Glutamatergic neuron (in vitro differentiated cells): ENCODE measurements around the gene ICA1. TPM values are rescaled to one million over a fixed set of nuclear protein-coding genes. Genes with fewer than 3 reads are reported as not detected.
"Not testable (repeated sequence)": the region's sequence is repeated elsewhere in the genome, so short reads cannot be mapped to it uniquely, and the experiment has no call there.

Experiments
- DNase-seq: peaks from one replicate; pipeline ENCODE4 v3.0.0; 2022
- H3K27ac Mint-ChIP-seq: one replicate; pipeline ENCODE4 v1.8.0; 2020; ENCODE audit warnings: mild to moderate bottlenecking, mixed read lengths, inconsistent platforms; ENCODE audit not compliant: unreplicated experiment
- H3K27me3 Mint-ChIP-seq: one replicate; pipeline ENCODE4 v1.8.0; 2020; ENCODE audit warnings: mild to moderate bottlenecking, moderate library complexity, mixed read lengths, inconsistent platforms; ENCODE audit not compliant: unreplicated experiment
- H3K36me3 Mint-ChIP-seq: one replicate; pipeline ENCODE4 v1.8.0; 2020; ENCODE audit warnings: mild to moderate bottlenecking, mixed read lengths, inconsistent platforms; ENCODE audit not compliant: unreplicated experiment
- H3K4me1 Mint-ChIP-seq: one replicate; pipeline ENCODE4 v1.8.0; 2020; ENCODE audit warnings: mild to moderate bottlenecking, low read depth, mixed read lengths, inconsistent platforms; ENCODE audit not compliant: unreplicated experiment
- H3K4me3 Mint-ChIP-seq: one replicate; pipeline ENCODE4 v1.8.0; 2020; ENCODE audit warnings: mild to moderate bottlenecking, mixed read lengths, inconsistent platforms; ENCODE audit not compliant: unreplicated experiment
- H3K9me3 Mint-ChIP-seq: one replicate; pipeline ENCODE4 v1.8.0; 2020; ENCODE audit warnings: mild to moderate bottlenecking, moderate library complexity, mixed read lengths, inconsistent platforms; ENCODE audit not compliant: unreplicated experiment
- total RNA-seq: library from RNA; stranded (reverse); fragmentation: NEBNext Ultra II Directional; extraction: Animal tissue kit (Norgen Biotek cat#: 25700); gene quantifications from one replicate; pipeline ENCODE4 v1.2.1, GENCODE V29; 2021; ENCODE audit not compliant: unreplicated experiment
- TF ChIP-seq, protein P1 (sequence below): fragments of 200-600 bp; sonication (generic); IDR thresholded peaks from one replicate; pipeline ENCODE4 v1.5.0; 2021; ENCODE audit not compliant: partially characterized antibody, unreplicated experiment

The ICA1 gene
- total RNA-seq, 1 donor from 2014 or later, result 9.8 TPM

- no peaks in the 10 kb centered on the region for H3K9me3 Mint-ChIP-seq
- no peaks in the 10 kb centered on the region for H3K4me1 Mint-ChIP-seq
- H3K27me3 Mint-ChIP-seq, result peaks cover 2% of the 10 kb centered on the region
Observed at GRCh38 chr7:8105449-8106095, 156.4 kb downstream of the ICA1 start.

DNA sequence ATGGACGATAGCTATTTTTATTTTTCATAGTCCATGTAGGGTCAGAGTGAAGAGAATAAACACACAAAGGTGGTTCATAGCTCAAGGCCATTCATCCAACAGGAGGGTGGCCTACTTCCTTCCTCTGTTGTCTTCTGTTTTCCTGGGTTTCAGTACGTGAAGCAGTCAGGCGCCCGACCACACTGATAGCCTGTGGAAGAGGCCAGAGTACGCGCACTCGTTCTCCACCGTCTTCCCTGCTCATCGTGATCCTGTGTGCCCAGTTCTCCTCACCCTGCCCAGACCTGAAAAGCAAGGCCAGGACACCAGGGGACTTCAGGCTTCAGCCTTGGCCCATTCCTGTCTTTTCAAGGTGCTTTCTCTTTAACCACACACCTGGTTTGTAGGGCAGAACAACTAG is 158.7 kb downstream of the ICA1 start:
- Mint-ChIP-seq H3K4me3 (no peak overlapping the region), H3K27me3 (peaks cover 2% of the 10 kb centered on the region), H3K9me3 (no peaks in the 10 kb centered on the region), H3K4me1 (no peaks in the 10 kb centered on the region), H3K36me3 (peaks cover 12% of the 10 kb centered on the region), H3K27ac (no peak overlapping the region)
- no peak for DNase-seq
- TF ChIP-seq, protein P1, sequence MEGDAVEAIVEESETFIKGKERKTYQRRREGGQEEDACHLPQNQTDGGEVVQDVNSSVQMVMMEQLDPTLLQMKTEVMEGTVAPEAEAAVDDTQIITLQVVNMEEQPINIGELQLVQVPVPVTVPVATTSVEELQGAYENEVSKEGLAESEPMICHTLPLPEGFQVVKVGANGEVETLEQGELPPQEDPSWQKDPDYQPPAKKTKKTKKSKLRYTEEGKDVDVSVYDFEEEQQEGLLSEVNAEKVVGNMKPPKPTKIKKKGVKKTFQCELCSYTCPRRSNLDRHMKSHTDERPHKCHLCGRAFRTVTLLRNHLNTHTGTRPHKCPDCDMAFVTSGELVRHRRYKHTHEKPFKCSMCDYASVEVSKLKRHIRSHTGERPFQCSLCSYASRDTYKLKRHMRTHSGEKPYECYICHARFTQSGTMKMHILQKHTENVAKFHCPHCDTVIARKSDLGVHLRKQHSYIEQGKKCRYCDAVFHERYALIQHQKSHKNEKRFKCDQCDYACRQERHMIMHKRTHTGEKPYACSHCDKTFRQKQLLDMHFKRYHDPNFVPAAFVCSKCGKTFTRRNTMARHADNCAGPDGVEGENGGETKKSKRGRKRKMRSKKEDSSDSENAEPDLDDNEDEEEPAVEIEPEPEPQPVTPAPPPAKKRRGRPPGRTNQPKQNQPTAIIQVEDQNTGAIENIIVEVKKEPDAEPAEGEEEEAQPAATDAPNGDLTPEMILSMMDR, result no peak

More at GRCh38 chr7:8105449-8106095, 156.4 kb downstream of the ICA1 start:
- no peak overlapping the region for H3K4me3 Mint-ChIP-seq
- TF ChIP-seq, protein P1, result no peak
- no peak overlapping the region for H3K27ac Mint-ChIP-seq
- DNase-seq, result no peak
- peaks cover 12% of the 10 kb centered on the region for H3K36me3 Mint-ChIP-seq

- DNase-seq, H3K9me3 Mint-ChIP-seq, H3K4me1 Mint-ChIP-seq, H3K4me3 Mint-ChIP-seq, H3K27ac Mint-ChIP-seq, H3K27me3 Mint-ChIP-seq: not testable (repeated sequence)
- peaks cover 17% of the 10 kb centered on the region for H3K36me3 Mint-ChIP-seq
Observed at GRCh38 chr7:8101292-8101691, 160.7 kb downstream of the ICA1 start.

DNA sequence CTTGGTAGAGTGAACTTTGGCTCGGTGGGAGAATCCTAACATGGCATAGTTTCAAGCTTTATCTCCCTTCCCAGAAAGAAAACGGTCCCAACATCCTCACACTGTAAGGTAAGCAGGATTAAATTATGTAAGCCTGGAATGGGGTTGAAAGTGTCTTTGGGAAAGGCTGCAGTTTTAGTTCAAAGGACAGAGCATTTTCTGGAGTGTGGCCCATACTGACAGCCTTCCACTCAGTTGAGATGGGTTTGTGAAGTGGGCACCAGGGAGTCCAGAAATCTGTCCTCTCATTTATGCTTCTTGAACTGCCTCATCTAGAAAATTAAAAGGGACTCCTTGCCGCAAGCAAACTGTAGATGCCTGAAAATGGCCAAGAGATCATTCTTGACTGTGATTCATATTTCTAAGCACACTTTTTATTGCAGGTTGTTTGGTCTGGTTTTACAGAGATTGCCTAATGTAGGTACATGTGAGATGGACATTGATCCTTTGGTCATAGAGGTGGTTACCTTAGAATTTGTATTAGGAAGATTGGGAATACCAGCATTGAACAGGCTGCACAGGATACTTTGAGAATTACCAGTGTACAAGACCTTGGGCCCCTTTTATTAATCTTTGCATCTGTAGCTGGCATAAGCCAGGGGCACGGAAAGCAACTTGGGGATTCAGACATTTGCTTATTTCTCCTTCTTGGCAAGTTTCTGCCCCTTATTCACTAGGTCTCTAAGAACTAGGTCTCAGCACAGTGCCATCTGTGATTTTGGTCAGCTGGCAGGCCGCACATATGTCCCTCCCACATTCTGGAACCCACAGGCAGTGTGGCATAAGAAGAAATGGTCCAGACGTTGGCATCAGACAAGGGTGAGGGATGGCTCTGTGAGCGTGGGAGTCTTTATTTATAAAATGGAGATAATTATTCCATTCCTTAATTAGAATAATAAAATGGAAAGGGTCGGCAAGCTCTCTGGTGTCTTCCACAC is 167.5 kb downstream of the ICA1 start:
- DNase-seq, result no peak
- peak overlapping the region; percentile 13 for H3K27ac Mint-ChIP-seq
- no peak overlapping the region for H3K4me3 Mint-ChIP-seq
- H3K9me3 Mint-ChIP-seq, result peaks cover 3% of the 10 kb centered on the region
- no peaks in the 10 kb centered on the region for H3K4me1 Mint-ChIP-seq
- H3K36me3 Mint-ChIP-seq, result peaks cover 5% of the 10 kb centered on the region
- TF ChIP-seq, protein P1, result no peak
- peaks cover 2% of the 10 kb centered on the region for H3K27me3 Mint-ChIP-seq

- Mint-ChIP-seq H3K36me3 (peaks cover under 1% of the 10 kb centered on the region), H3K4me1 (no peaks in the 10 kb centered on the region), H3K9me3 (peaks cover 3% of the 10 kb centered on the region), H3K27me3 (no peaks in the 10 kb centered on the region), H3K4me3 (no peak overlapping the region), H3K27ac (no peak overlapping the region)
- no peak for DNase-seq
- TF ChIP-seq, protein P1, result no peak
Observed at GRCh38 chr7:8092140-8092539, 169.8 kb downstream of the ICA1 start.
